Body of pancreas (tissue), 4 donors: ENCODE results near the gene SDE2. TPM values are rescaled to one million over a fixed set of nuclear protein-coding genes. Genes with fewer than 3 reads are reported as not detected.

ENCODE experiments used
- ATAC-seq: fragments of 150-250 bp; one replicate; pipeline ENCODE4 v1.9.1; 2016
- DNase-seq, 4 donors: peaks; one replicate each; pipeline ENCODE4 v3.0.0-alpha.2; 2019
- H3K27ac ChIP-seq, 4 donors: fragments of 200-600 bp; sonication (generic); 1 replicate in 3 of 4; 2 replicates in 1 of 4; pipeline versions ENCODE4 v1.5.1 to v1.6.1; 2016 to 2019; ENCODE audit warnings: mild to moderate bottlenecking in 1 of 4, mixed read lengths in 1 of 4, moderate library complexity in 1 of 4
- H3K27me3 ChIP-seq, 2 donors: fragments of 200-600 bp; sonication (generic); one replicate each; pipeline ENCODE4 v1.6.0; 2016; ENCODE audit warnings: mild to moderate bottlenecking in 1 of 2
- H3K36me3 ChIP-seq, 2 donors: fragments of 200-600 bp; sonication (generic); replicated peaks in 1 of 2; 2 replicates each; pipeline ENCODE4 v1.5.1; 2016; ENCODE audit warnings: low read depth in 2 of 2; ENCODE audit not compliant: insufficient read depth in 1 of 2
- H3K4me1 ChIP-seq: fragments of 200-600 bp; sonication (generic); one replicate; pipeline ENCODE4 v1.6.0; 2016
- H3K4me3 ChIP-seq, 2 donors: fragments of 200-600 bp; sonication (generic); 1 replicate in 1 of 2; 2 replicates in 1 of 2; pipeline ENCODE4 v1.5.1; 2016 to 2019
- H3K9me3 ChIP-seq, 3 donors: fragments of 200-600 bp; sonication (generic); 1 replicate in 2 of 3; 2 replicates in 1 of 3; pipeline ENCODE4 v1.5.1; 2016
- POLR2A ChIP-seq, 3 donors: fragments of 450-650 bp; IDR thresholded peaks; one replicate each; pipeline ENCODE4 v1.6.1; 2016; ENCODE audit warnings: antibody characterized with exemption in 3 of 3, mild to moderate bottlenecking in 2 of 3
- WGBS, 2 donors: methylation state at CpG; one replicate each; pipeline ENCODE4 v1.1.5; 2017; 5-methylcytosine and 5-hydroxymethylcytosine counted together
- intact Hi-C: fragments of 100-400 bp; cut with DNase I; formaldehyde crosslinking; loops from one replicate; pipeline ENCODE4 v1.15.1; 2023
- total RNA-seq, 2 donors: library from RNA; depleted of rRNA; stranded (reverse); fragments of >200 nt; gene quantifications; one replicate each; pipeline ENCODE4 v1.1.0, GENCODE V29; 2016
- TF ChIP-seq, protein P1 (sequence below), 7 experiments: fragments of 450-650 bp in 4 of 7; fragments of 200-600 bp in 3 of 7; sonication (generic) in 3 of 7; IDR thresholded peaks; one replicate each; pipeline ENCODE4 v1.5.1; 2016 to 2019; ENCODE audit warnings: antibody characterized with exemption in 7 of 7

The SDE2 gene
- total RNA-seq, 2 donors from 2014 or later: 11.9 to 13.7 TPM

DNA sequence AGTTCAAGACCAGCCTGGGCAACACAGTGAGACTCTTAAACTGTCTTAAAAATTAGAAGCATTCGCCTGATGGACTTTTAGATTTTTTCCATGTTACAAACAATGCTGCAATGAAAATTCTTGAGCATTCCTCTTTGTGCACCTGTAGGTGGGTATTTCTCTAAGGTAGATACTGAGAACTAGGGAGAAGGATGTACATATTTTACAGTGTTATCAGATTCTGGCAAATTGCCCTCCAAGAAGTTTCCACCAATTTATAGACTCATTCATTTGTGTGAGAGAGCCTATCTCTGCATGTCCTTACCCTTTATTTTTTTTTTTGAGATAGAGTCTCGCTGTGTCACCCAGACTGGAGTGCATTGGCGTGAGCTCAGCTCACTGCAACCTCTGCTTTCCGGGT, 45.8 kb downstream of the SDE2 start:
- H3K27ac ChIP-seq: no peak overlapping the region
- TF ChIP-seq, protein P1, sequence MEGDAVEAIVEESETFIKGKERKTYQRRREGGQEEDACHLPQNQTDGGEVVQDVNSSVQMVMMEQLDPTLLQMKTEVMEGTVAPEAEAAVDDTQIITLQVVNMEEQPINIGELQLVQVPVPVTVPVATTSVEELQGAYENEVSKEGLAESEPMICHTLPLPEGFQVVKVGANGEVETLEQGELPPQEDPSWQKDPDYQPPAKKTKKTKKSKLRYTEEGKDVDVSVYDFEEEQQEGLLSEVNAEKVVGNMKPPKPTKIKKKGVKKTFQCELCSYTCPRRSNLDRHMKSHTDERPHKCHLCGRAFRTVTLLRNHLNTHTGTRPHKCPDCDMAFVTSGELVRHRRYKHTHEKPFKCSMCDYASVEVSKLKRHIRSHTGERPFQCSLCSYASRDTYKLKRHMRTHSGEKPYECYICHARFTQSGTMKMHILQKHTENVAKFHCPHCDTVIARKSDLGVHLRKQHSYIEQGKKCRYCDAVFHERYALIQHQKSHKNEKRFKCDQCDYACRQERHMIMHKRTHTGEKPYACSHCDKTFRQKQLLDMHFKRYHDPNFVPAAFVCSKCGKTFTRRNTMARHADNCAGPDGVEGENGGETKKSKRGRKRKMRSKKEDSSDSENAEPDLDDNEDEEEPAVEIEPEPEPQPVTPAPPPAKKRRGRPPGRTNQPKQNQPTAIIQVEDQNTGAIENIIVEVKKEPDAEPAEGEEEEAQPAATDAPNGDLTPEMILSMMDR (IDR thresholded peaks at IDR 0.05): no peak
- no peak for TF ChIP-seq POLR2A (IDR thresholded peaks at IDR 0.05)
- DNase-seq (no peak), ATAC-seq (no peak)
- no peak overlapping the region for H3K4me3 ChIP-seq
- intact Hi-C loops: no loop called here
- no peaks in the 10 kb centered on the region for H3K4me1 ChIP-seq
- no peaks in the 10 kb centered on the region for H3K27me3 ChIP-seq
- no peaks in the 10 kb centered on the region for H3K9me3 ChIP-seq
- 81 to 93% methylated on average over 4 of the region's 4 CpGs for WGBS, 2 donors
- H3K36me3 ChIP-seq: no peaks in the 10 kb centered on the region

DNA sequence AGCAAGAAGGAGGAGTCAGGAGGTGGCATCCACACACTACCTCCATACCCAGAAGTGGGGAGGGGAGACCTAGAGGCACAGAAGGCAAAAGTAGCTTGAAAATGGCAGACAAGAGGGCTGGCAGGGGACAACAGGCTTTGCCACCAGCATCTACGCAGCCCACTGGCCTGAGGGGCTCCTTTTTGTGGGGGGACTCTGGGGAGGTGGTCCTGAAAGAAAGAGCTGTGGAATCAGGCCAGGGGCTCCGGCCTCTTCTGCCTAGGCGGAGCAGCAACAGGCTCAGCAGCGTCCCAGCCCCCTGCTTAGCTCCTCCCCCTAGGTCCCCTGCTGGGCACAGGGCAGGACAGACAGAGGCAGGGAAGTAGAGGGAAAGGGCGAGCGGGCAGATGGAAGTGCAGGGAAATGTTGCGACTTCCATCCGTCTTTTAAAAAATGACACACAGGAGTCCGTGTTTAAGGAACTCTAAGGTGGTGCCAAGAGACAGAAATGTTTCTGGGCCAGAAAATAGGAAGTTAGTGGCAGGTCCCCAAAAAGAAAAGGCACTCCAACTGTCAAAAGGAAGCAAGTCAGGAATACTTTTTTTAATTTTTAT, 48.1 kb downstream of the SDE2 start:
- no peak for TF ChIP-seq POLR2A (IDR thresholded peaks at IDR 0.05)
- TF ChIP-seq, protein P1 (IDR thresholded peaks at IDR 0.05): no peak
- DNase-seq: no peak
- intact Hi-C loops: no loop called here
- no peak for ATAC-seq
- Histone ChIP-seq H3K4me3 (no peak overlapping the region), H3K36me3 (no peaks in the 10 kb centered on the region), H3K27me3 (no peaks in the 10 kb centered on the region), H3K27ac (no peak overlapping the region), H3K4me1 (no peaks in the 10 kb centered on the region), H3K9me3 (no peaks in the 10 kb centered on the region)
- WGBS, 2 donors: 62 to 85% methylated on average over 8 to 9 of the region's 9 CpGs

DNA sequence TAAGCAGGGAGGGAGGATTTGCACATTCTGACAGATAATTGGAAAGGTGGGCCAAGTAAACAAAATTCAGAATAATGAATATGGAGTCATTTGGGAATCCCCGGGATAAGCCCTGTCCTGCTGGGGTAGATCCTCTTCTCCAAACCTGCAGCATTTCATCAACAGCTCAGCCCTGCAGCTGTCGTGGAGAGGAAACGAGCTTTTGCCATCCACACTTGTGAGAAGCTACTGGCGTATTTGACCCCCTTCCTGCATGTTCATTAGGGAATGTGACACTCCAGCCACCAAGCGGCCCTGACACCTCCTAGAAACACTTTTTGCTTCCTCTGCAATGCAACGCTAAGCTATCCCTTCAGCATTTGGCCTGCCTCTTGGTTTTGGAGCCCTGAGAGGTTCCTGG, 50.1 kb downstream of the SDE2 start:
- Histone ChIP-seq H3K36me3 (no peaks in the 10 kb centered on the region), H3K4me3 (no peak overlapping the region), H3K27me3 (no peaks in the 10 kb centered on the region), H3K27ac (no peak overlapping the region), H3K4me1 (no peaks in the 10 kb centered on the region), H3K9me3 (no peaks in the 10 kb centered on the region)
- 62 to 68% methylated on average over 6 of the region's 6 CpGs for WGBS, 2 donors
- TF ChIP-seq, protein P1 (IDR thresholded peaks at IDR 0.05): no peak
- TF ChIP-seq POLR2A (IDR thresholded peaks at IDR 0.05): no peak
- DNase-seq (no peak), ATAC-seq (no peak)
- intact Hi-C loops: no loop called here

GRCh38 chr1:225946803-225947202, 52.3 kb downstream of the SDE2 start:
- no peak for ATAC-seq
- no peak for DNase-seq
- intact Hi-C loops: no loop called here
- no peaks in the 10 kb centered on the region for H3K4me1 ChIP-seq
- WGBS, 2 donors: 80 to 95% methylated on average over 5 of the region's 5 CpGs
- no peaks in the 10 kb centered on the region for H3K9me3 ChIP-seq
- H3K27me3 ChIP-seq: no peaks in the 10 kb centered on the region
- H3K36me3 ChIP-seq: no peaks in the 10 kb centered on the region
- no peak overlapping the region for H3K4me3 ChIP-seq
- TF ChIP-seq, protein P1 (IDR thresholded peaks at IDR 0.05): no peak
- no peak for TF ChIP-seq POLR2A (IDR thresholded peaks at IDR 0.05)
- H3K27ac ChIP-seq: no peak overlapping the region

- Histone ChIP-seq H3K4me3 (no peak overlapping the region), H3K27me3 (no peaks in the 10 kb centered on the region), H3K9me3 (no peaks in the 10 kb centered on the region), H3K27ac (no peak overlapping the region), H3K36me3 (no peaks in the 10 kb centered on the region), H3K4me1 (no peaks in the 10 kb centered on the region)
- DNase-seq: no peak
- no peak for ATAC-seq
- TF ChIP-seq POLR2A (IDR thresholded peaks at IDR 0.05): no peak
- TF ChIP-seq, protein P1 (IDR thresholded peaks at IDR 0.05): no peak
- intact Hi-C loops: no loop called here
- WGBS, 2 donors: 68 to 70% methylated on average over 4 of the region's 4 CpGs
Observed at GRCh38 chr1:225946082-225946620, 53.0 kb downstream of the SDE2 start.
